K562 (cell line): ENCODE results near the gene GNRH2. TPM values are rescaled to one million over a fixed set of nuclear protein-coding genes. Genes with fewer than 3 reads are reported as not detected.

Experiments used
- ATAC-seq: fragments of 200-7000 bp; cut with Tn5 transposase; 3 replicates; pipeline ENCODE4 v1.9.1; 2020; ENCODE audit warnings: moderate library complexity
- BruUV-seq: library from RNA; stranded (reverse); fragments of 400-500 nt; replicated peaks from 2 replicates; lab custom pipeline; 2021; lab: Mats Ljungman, UMichigan
- CTCF ChIA-PET: fragments of 300-600 bp; formaldehyde crosslinking; extraction: SDS; loops from one replicate; lab custom pipeline; 2021; ENCODE audit warnings: low intra/inter-chr PET ratio; lab: Yijun Ruan, JAX
- POLR2A ChIA-PET: fragments of 300-600, 350-650 bp; sonication (Branson Sonifier 250); formaldehyde crosslinking; extraction: SDS; loops from one replicate; lab custom pipeline; 2021; ENCODE audit warnings: antibody characterized with exemption, inconsistent platforms; lab: Yijun Ruan, JAX
- DNase-seq, 4 experiments: peaks; one replicate each; pipeline versions ENCODE4 v3.0.0 to v3.0.0-alpha.2; 2011 to 2018; ENCODE audit warnings: low spot score in 3 of 4, mixed read lengths in 3 of 4; ENCODE audit errors: extremely low read depth in 1 of 4
- FAIRE-seq: peaks from 2 replicates; lab custom pipeline; 2011; peaks lifted over from hg19 to GRCh38; lab: Jason Lieb, UNC
- H2AFZ ChIP-seq: 2 replicates; pipeline ENCODE4 v1.6.0; 2011; ENCODE audit warnings: low read depth, low read length, control low read depth, inconsistent platforms
- H3K27ac ChIP-seq: fragments of 200-600 bp; 3 replicates; pipeline ENCODE4 v1.8.0; 2011; ENCODE audit warnings: low read depth, mild to moderate bottlenecking, control low read depth, inconsistent platforms, low read length, moderate library complexity, mixed read lengths; ENCODE audit errors: extremely low read depth
- H3K27me3 ChIP-seq, 2 experiments: fragments of 300-600 bp in 1 of 2; 2 replicates in 1 of 2; 3 replicates in 1 of 2; pipeline versions ENCODE4 v1.6.0 to v1.8.0; 2011; ENCODE audit warnings: inconsistent platforms in 2 of 2, low read length in 2 of 2, mild to moderate bottlenecking in 1 of 2, mixed read lengths in 1 of 2, moderate library complexity in 1 of 2; ENCODE audit not compliant: control insufficient read depth in 2 of 2, insufficient read depth in 2 of 2
- H3K36me3 ChIP-seq: fragments of 300-600 bp; 3 replicates; pipeline ENCODE4 v1.8.0; 2011; ENCODE audit warnings: mild to moderate bottlenecking, low read length, inconsistent platforms; ENCODE audit not compliant: control insufficient read depth, insufficient read depth
- H3K4me1 ChIP-seq, 2 experiments: fragments of 200-600 bp in 1 of 2; replicated peaks in 1 of 2; 2 replicates in 1 of 2; 3 replicates in 1 of 2; pipeline versions ENCODE4 v1.5.1 to v1.8.0; 2011; ENCODE audit warnings: inconsistent platforms in 2 of 2, low read length in 2 of 2, mild to moderate bottlenecking in 1 of 2, mixed read lengths in 1 of 2, moderate library complexity in 1 of 2; ENCODE audit not compliant: control insufficient read depth in 2 of 2, insufficient read depth in 2 of 2
- H3K4me2 ChIP-seq: 2 replicates; pipeline ENCODE4 v1.6.1; 2011; ENCODE audit warnings: low read length, control low read depth, inconsistent platforms, mixed read lengths; ENCODE audit not compliant: insufficient read depth
- H3K4me3 ChIP-seq: fragments of 200-600 bp; sonication (generic), shearing (Covaris generic); 2 replicates; pipeline ENCODE4 v1.5.1; 2016; ENCODE audit warnings: control low read depth, inconsistent platforms
- H3K79me2 ChIP-seq: fragments of 200-600 bp; 3 replicates; pipeline ENCODE4 v1.8.0; 2011; ENCODE audit warnings: low read length, inconsistent platforms; ENCODE audit not compliant: control insufficient read depth, insufficient read depth
- H3K9ac ChIP-seq, 2 experiments: 2 replicates each; pipeline versions ENCODE4 v1.6.0 to v1.6.1; 2011; ENCODE audit warnings: low read depth in 2 of 2, low read length in 2 of 2, control low read depth in 1 of 2, inconsistent platforms in 1 of 2, mild to moderate bottlenecking in 1 of 2, mixed read lengths in 1 of 2; ENCODE audit not compliant: insufficient read depth in 1 of 2
- H3K9me1 ChIP-seq: one replicate; pipeline ENCODE4 v1.6.0; 2011; ENCODE audit warnings: inconsistent platforms, mild to moderate bottlenecking, low read length, moderate library complexity; ENCODE audit not compliant: control insufficient read depth, insufficient read depth
- H3K9me3 ChIP-seq: replicated peaks from 2 replicates; pipeline ENCODE4 v1.5.1; 2011; ENCODE audit warnings: low read depth, low read length, inconsistent platforms; ENCODE audit not compliant: control insufficient read depth, insufficient read depth
- H4K20me1 ChIP-seq: replicated peaks from 2 replicates; pipeline ENCODE4 v1.6.1; 2011; ENCODE audit warnings: low read length, inconsistent platforms, mixed read lengths; ENCODE audit not compliant: control insufficient read depth, insufficient read depth
- BRD4 ChIP-seq: fragments of 200-600 bp; sonication (generic); IDR thresholded peaks from 2 replicates; pipeline ENCODE4 v1.6.1; 2017; ENCODE audit warnings: inconsistent platforms
- CREM ChIP-seq: IDR thresholded peaks from 2 replicates; pipeline ENCODE4 v1.6.1; 2014; ENCODE audit warnings: antibody characterized with exemption, low read depth
- ESRRA ChIP-seq: fragments of 450-650 bp; IDR thresholded peaks from 2 replicates; pipeline ENCODE4 v1.6.1; 2014; ENCODE audit warnings: low read depth, mild to moderate bottlenecking, moderate library complexity, borderline replicate concordance
- ZNF511 ChIP-seq: sonication (generic); formaldehyde crosslinking; IDR thresholded peaks from 2 replicates; pipeline ENCODE4 v1.8.0; 2022; ENCODE audit warnings: mild to moderate bottlenecking, missing genetic modification reagents
- WGBS: fragments of 100-300 bp; shearing (Covaris generic); methylation state at CpG from one replicate; pipeline ENCODE4 v1.1.6; 2016; ENCODE audit warnings: low coverage, mixed read lengths; ENCODE audit not compliant: insufficient coverage; ENCODE audit errors: missing lambda C conversion rate; 5-methylcytosine and 5-hydroxymethylcytosine counted together
- in situ Hi-C: fragments of 300-500 bp; cut with MboI; formaldehyde crosslinking; loops from 4 replicates; pipeline ENCODE4 v1.15.0; 2018; ENCODE audit warnings: inconsistent platforms, mixed read lengths
- intact Hi-C: fragments of 100-400 bp; cut with micrococcal nuclease; formaldehyde crosslinking; loops from 2 replicates; pipeline ENCODE4 v1.14.2; 2022
- polyA plus RNA-seq, 8 experiments: library from polyadenylated mRNA; depleted of rRNA in 4 of 8; stranded (reverse) in 5 of 8; unstranded in 3 of 8; fragments of >200 nt; fragmentation: Nextera tagmentation in 2 of 8; fragmentation: Illumina TruSeq in 1 of 8; extraction: Ambion mirVana in 2 of 8; extraction: Trizol in 1 of 8; gene quantifications; 2 replicates each; pipeline versions ENCODE4 v1.2.1 to v1.2.3, GENCODE V29; 2011 to 2014; ENCODE audit warnings: inconsistent platforms in 1 of 8, missing spikeins in 1 of 8
- total RNA-seq, 7 experiments: library from RNA; depleted of rRNA in 6 of 7; stranded (reverse); fragments of >200 nt in 6 of 7; fragmentation: Illumina TruSeq in 2 of 7; extraction: Trizol in 2 of 7; gene quantifications; 2 replicates each; pipeline versions ENCODE4 v1.2.1 to v1.2.3, GENCODE V29; 2011 to 2021; ENCODE audit warnings: low replicate concordance in 1 of 7
- TF ChIP-seq, protein P1 (sequence below): fragments of 450-650 bp; formaldehyde crosslinking; IDR thresholded peaks from 2 replicates; pipeline ENCODE4 v1.4.0; 2020; ENCODE audit warnings: mild to moderate bottlenecking
- TF ChIP-seq, protein P2 (sequence below): sonication (generic); formaldehyde crosslinking; IDR thresholded peaks from 2 replicates; pipeline ENCODE4 v1.8.0; 2022; ENCODE audit warnings: mild to moderate bottlenecking, missing genetic modification reagents

GNRH2 gene
- total and polyA plus RNA-seq, 9 of the 15 experiments (the other 6 are each of a cell fraction or from before 2014, with no cell fraction given), result 0.11 to 0.50 (median 0.24) TPM; not detected in 5

DNA sequence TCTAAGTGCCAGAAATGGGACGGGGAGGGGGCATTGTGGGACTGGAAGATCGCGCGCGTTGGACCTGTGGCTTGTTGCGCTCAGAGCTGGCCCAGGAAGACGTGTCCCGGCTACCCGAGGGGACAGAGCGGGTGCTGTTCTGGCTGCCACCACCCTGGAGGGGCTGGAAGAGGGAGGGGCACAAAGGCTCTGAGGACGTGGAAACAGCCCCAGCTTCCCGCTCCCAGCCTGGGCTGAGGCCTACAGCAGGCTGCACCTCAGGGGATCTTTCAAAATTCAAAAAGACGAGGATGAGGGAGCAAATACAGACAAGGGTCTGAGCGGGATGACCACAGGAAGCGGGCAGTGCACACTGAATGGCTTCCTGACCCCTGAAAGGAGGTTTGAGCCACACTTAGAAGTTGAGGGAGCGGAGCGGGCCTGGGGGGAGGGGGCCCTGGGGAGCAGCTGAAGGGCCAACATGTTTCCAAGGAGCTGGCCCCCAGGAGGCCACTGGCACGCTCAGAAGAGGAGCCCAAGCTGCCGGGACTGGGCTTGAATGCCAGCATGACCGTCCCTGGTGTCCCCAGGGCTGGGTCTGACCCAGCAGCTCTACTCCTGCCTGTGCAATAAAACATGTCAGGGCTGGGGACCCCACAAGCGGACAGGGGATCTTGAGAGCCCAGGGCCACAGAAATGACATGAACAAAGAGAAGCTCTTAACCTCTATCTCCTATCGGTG, 29.3 kb downstream of the GNRH2 start:
- intact Hi-C loops (no loop called here), in situ Hi-C loops (no loop called here)
- ATAC-seq (no peak), DNase-seq (no peak), FAIRE-seq (no peak)
- H3K4me3 ChIP-seq, result no peak overlapping the region
- no peaks in the 10 kb centered on the region for H3K79me2 ChIP-seq
- H3K9ac ChIP-seq, result no peak overlapping the region; a peak in 1 of 4 replicates
- H3K9me3 ChIP-seq, result no peaks in the 10 kb centered on the region
- H3K27me3 ChIP-seq, result no peaks in the 10 kb centered on the region
- TF ChIP-seq, protein P1, sequence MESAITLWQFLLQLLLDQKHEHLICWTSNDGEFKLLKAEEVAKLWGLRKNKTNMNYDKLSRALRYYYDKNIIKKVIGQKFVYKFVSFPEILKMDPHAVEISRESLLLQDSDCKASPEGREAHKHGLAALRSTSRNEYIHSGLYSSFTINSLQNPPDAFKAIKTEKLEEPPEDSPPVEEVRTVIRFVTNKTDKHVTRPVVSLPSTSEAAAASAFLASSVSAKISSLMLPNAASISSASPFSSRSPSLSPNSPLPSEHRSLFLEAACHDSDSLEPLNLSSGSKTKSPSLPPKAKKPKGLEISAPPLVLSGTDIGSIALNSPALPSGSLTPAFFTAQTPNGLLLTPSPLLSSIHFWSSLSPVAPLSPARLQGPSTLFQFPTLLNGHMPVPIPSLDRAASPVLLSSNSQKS, result no peak
- TF ChIP-seq BRD4 (no peak), CREM (no peak), ESRRA (no peak), ZNF511 (CRISPR knock-in tag) (no peak)
- TF ChIP-seq, protein P2, sequence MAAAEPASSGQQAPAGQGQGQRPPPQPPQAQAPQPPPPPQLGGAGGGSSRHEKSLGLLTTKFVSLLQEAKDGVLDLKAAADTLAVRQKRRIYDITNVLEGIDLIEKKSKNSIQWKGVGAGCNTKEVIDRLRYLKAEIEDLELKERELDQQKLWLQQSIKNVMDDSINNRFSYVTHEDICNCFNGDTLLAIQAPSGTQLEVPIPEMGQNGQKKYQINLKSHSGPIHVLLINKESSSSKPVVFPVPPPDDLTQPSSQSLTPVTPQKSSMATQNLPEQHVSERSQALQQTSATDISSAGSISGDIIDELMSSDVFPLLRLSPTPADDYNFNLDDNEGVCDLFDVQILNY, result no peak
- ChIA-PET CTCF (no interaction called here), POLR2A (no interaction called here)
- H3K4me2 ChIP-seq, result no peak overlapping the region
- H4K20me1 ChIP-seq, result no peaks in the 10 kb centered on the region
- no TSS peak for BruUV-seq
- H3K36me3 ChIP-seq, result no peaks in the 10 kb centered on the region
- H3K27ac ChIP-seq, result no peak overlapping the region
- H3K4me1 ChIP-seq, result peaks cover 9 to 19% of the 10 kb centered on the region in 2 experiments; a peak in 4 of 5 replicates
- H2AFZ ChIP-seq, result no peak overlapping the region
- H3K9me1 ChIP-seq, result no peaks in the 10 kb centered on the region
- 63% methylated on average over 6 of the region's 22 CpGs for WGBS
